HEK293 (cell line): Measurements from ENCODE around the gene TEX19.
"Not testable (repeated sequence)": the region's sequence is repeated elsewhere in the genome, so short reads cannot be mapped to it uniquely, and the experiment has no call there.

Experiments
- CTCF ChIA-PET: fragments of 350-600 bp; formaldehyde crosslinking; extraction: SDS; loops from one replicate; lab custom pipeline; 2021; ENCODE audit warnings: antibody characterized with exemption; lab: Yijun Ruan, JAX
- POLR2A ChIA-PET: fragments of 300-600 bp; formaldehyde crosslinking; extraction: SDS; loops from one replicate; lab custom pipeline; 2020; ENCODE audit warnings: antibody characterized with exemption, inconsistent platforms; lab: Yijun Ruan, JAX
- H3K27ac ChIP-seq: fragments of 200-500 bp; sonication (Bioruptor generic); 2 replicates; pipeline ENCODE4 v1.5.1; 2014; ENCODE audit warnings: low read depth, low read length, control low read depth, inconsistent platforms; ENCODE audit errors: extremely low read depth
- H3K36me3 ChIP-seq, 2 experiments: fragments of 200-500 bp in 1 of 2; sonication (Bioruptor generic) in 1 of 2; 1 replicate in 1 of 2; 2 replicates in 1 of 2; pipeline ENCODE4 v1.5.1; 2014 to 2017; ENCODE audit warnings: inconsistent platforms in 2 of 2, low read length in 2 of 2; ENCODE audit not compliant: control insufficient read depth in 2 of 2, insufficient read depth in 1 of 2
- H3K4me1 ChIP-seq: fragments of 200-500 bp; sonication (Bioruptor generic); 2 replicates; pipeline ENCODE4 v1.5.1; 2014; ENCODE audit warnings: mild to moderate bottlenecking, low read length, inconsistent platforms; ENCODE audit not compliant: control insufficient read depth, insufficient read depth
- H3K4me3 ChIP-seq: 2 replicates; pipeline ENCODE4 v1.5.1; 2011; ENCODE audit warnings: low read depth, mild to moderate bottlenecking, control low read depth, low read length, moderate library complexity
- H3K9me3 ChIP-seq: fragments of 200-500 bp; sonication (Bioruptor generic); 2 replicates; pipeline ENCODE4 v1.5.1; 2014; ENCODE audit warnings: low read depth, low read length, inconsistent platforms; ENCODE audit not compliant: control insufficient read depth, insufficient read depth
- BCL11A ChIP-seq: fragments of 450-650 bp; formaldehyde crosslinking; IDR thresholded peaks from 2 replicates; pipeline ENCODE4 v1.5.1; 2016; ENCODE audit warnings: low read depth, missing biosample characterization, missing genetic modification characterization
- YY1 ChIP-seq: fragments of 450-650 bp; formaldehyde crosslinking; IDR thresholded peaks from 2 replicates; pipeline ENCODE4 v1.5.1; 2018; ENCODE audit warnings: missing biosample characterization, missing genetic modification characterization
- YY2 ChIP-seq: fragments of 450-650 bp; formaldehyde crosslinking; IDR thresholded peaks from 2 replicates; pipeline ENCODE4 v1.5.1; 2016; ENCODE audit warnings: missing biosample characterization, missing genetic modification characterization
- ZBTB1 ChIP-seq: fragments of 450-650 bp; formaldehyde crosslinking; IDR thresholded peaks from 2 replicates; pipeline ENCODE4 v1.5.1; 2016; ENCODE audit warnings: missing biosample characterization, missing genetic modification characterization
- ZFP3 ChIP-seq: fragments of 450-650 bp; formaldehyde crosslinking; IDR thresholded peaks from 2 replicates; pipeline ENCODE4 v1.5.1; 2016; ENCODE audit warnings: low read depth, missing biosample characterization, missing genetic modification characterization
- ZIC2 ChIP-seq: fragments of 450-650 bp; formaldehyde crosslinking; IDR thresholded peaks from 2 replicates; pipeline ENCODE4 v1.5.1; 2016; ENCODE audit warnings: missing biosample characterization, missing genetic modification characterization
- ZNF292 ChIP-seq: fragments of 450-650 bp; formaldehyde crosslinking; IDR thresholded peaks from 2 replicates; pipeline ENCODE4 v1.5.1; 2016; ENCODE audit warnings: low read depth, missing biosample characterization, missing genetic modification characterization, borderline replicate concordance
- ZNF341 ChIP-seq: fragments of 450-650 bp; formaldehyde crosslinking; IDR thresholded peaks from 2 replicates; pipeline ENCODE4; 2016; ENCODE audit warnings: low read depth, missing biosample characterization, missing genetic modification characterization
- ZNF366 ChIP-seq: fragments of 450-650 bp; formaldehyde crosslinking; conservative IDR thresholded peaks from 2 replicates; pipeline ENCODE4 v1.5.1; 2016; ENCODE audit warnings: missing biosample characterization, missing genetic modification characterization
- ZNF416 ChIP-seq: fragments of 450-650 bp; formaldehyde crosslinking; IDR thresholded peaks from 2 replicates; pipeline ENCODE4 v1.5.1; 2016; ENCODE audit warnings: missing biosample characterization, missing genetic modification characterization
- ZNF549 ChIP-seq: fragments of 450-650 bp; IDR thresholded peaks from 2 replicates; pipeline ENCODE4 v1.5.1; 2018; ENCODE audit warnings: missing biosample characterization, missing genetic modification characterization, mild to moderate bottlenecking, inconsistent platforms, moderate library complexity
- ZNF555 ChIP-seq: fragments of 450-650 bp; formaldehyde crosslinking; conservative IDR thresholded peaks from 2 replicates; pipeline ENCODE4 v1.5.1; 2017; ENCODE audit warnings: missing biosample characterization, mild to moderate bottlenecking, missing genetic modification characterization, inconsistent platforms
- ZNF600 ChIP-seq: fragments of 450-650 bp; formaldehyde crosslinking; IDR thresholded peaks from 2 replicates; pipeline ENCODE4 v1.5.1; 2016; ENCODE audit warnings: missing biosample characterization, missing genetic modification characterization
- ZNF624 ChIP-seq: fragments of 450-650 bp; formaldehyde crosslinking; IDR thresholded peaks from 2 replicates; pipeline ENCODE4 v1.5.1; 2017; ENCODE audit warnings: missing biosample characterization, missing genetic modification characterization
- ZNF776 ChIP-seq: fragments of 450-650 bp; formaldehyde crosslinking; IDR thresholded peaks from 2 replicates; pipeline ENCODE4 v1.5.0; 2017; ENCODE audit warnings: missing biosample characterization, missing genetic modification characterization, borderline replicate concordance
- ZNF830 ChIP-seq: fragments of 450-650 bp; IDR thresholded peaks from 2 replicates; pipeline ENCODE4 v1.5.0; 2018; ENCODE audit warnings: missing biosample characterization, missing genetic modification characterization, low read depth, mild to moderate bottlenecking, moderate library complexity
- TF ChIP-seq, protein P1 (sequence below): fragments of 450-650 bp; formaldehyde crosslinking; IDR thresholded peaks from 2 replicates; pipeline ENCODE4 v1.5.1; 2016; ENCODE audit warnings: missing biosample characterization, missing genetic modification characterization
- TF ChIP-seq, protein P2 (sequence below): fragments of 450-650 bp; formaldehyde crosslinking; IDR thresholded peaks from 2 replicates; pipeline ENCODE4 v1.5.1; 2017; ENCODE audit warnings: missing biosample characterization, missing genetic modification characterization
- TF ChIP-seq, protein P3 (sequence below): fragments of 450-650 bp; formaldehyde crosslinking; IDR thresholded peaks from 2 replicates; pipeline ENCODE4 v1.5.1; 2016; ENCODE audit warnings: missing biosample characterization, missing genetic modification characterization

The TEX19 gene

DNA sequence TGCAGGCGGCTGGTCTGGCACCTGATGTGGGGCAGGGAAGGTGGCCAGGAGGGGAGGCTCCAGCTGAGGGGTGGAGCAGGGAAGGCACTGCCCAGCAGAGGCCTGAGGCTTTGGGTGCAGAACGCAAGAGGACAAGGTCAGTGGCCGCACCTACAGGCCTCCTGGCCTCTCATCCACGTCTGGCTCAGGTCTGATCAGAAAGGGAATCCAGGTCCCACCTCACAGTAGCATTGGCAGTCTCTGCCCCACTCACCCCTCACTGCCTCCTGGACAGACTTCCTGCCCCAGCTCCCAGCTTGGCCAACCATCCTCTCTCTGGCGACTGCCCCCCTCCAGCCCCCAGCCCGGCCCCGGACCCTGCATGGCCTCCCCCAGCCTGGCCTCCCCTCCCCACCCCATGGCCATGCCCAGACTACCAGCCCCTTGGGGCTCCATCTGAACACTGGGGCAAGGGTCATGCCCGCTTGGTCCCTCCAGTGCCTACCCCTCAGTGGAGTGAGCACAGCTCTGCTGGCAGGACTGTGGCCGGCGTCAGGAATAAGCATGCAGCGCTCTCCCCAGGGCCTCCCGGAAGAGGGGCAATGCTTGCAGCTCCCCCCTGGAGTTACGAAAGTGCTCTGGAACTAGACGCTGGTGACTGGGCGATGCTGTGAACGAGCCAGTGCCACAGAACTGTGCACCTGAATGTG is 17.1 kb downstream of the TEX19 start:
- H3K4me1 ChIP-seq = no peaks in the 10 kb centered on the region

DNA sequence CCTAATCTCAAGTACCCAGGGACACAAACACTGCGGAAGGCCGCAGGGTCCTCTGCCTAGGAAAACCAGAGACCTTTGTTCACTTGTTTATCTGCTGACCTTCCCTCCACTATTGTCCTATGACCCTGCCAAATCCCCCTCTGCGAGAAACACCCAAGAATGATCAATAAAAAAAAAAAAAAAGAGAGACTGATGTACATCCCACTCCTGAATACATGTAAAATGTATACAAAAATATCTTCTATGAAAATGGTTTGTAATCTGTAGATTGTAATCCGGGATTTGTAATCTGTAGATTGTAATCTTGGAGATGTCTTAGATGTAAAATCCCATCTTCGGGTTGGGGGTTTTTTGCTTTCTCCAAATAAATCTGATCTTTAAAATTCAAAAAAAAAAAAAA is 18.2 kb downstream of the TEX19 start:
- H3K4me3 ChIP-seq, H3K27ac ChIP-seq, H3K36me3 ChIP-seq, POLR2A ChIA-PET, CTCF ChIA-PET, H3K4me1 ChIP-seq, H3K9me3 ChIP-seq: not testable (repeated sequence)

More for the DNA sequence above, 17.1 kb downstream of the TEX19 start:
- no peaks in the 10 kb centered on the region for H3K36me3 ChIP-seq
- POLR2A ChIA-PET = no interaction called here
- peak; percentile 44; the same call in 1 of the 2 replicates for TF ChIP-seq ZNF600
- TF ChIP-seq ZNF830 (tag by site-specific recombination) = no peak
- no peaks in the 10 kb centered on the region for H3K9me3 ChIP-seq
- no peak overlapping the region for H3K4me3 ChIP-seq
- no peak overlapping the region for H3K27ac ChIP-seq
- CTCF ChIA-PET = no interaction called here

DNA sequence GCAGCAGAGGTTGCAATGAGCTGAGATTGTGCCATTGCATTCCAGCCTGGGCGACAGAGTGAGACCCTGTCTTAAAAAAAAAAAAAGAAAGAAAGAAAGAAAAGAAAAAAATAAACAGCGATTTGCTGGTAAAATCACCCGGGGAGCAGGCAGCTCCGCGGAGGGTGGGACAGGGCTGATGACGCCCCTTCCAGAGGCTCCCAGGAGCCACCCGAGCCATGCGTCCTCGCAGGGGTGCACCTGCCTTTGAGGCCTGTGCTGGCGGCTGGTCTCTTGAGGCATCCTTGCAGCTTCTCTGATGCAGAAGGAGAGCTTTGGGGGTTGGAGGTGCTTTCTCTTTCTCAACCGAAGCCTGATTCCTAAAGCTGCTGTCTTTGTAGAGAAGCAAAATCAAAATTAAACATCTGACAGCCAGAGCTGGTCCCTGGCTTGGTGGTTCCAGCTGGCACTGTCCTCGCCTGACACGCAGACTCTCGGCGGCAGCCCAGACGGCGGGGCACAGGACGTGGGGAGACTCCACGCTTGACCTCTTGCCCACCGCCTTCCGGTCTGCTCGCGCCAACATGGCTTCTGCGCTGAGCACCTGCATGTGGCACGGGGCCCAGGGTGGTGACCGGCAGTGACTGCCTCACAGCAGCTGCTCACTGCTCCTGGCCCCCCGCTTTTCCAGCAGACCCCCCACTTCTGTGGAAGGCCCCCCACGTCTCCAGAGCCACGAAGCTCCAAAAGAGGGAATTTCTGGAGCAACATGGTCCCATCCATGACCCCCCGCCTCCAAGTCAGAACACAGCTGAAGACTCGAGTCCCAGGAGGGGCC is 19.1 kb downstream of the TEX19 start:
- no peak overlapping the region for H3K4me3 ChIP-seq
- no peaks in the 10 kb centered on the region for H3K36me3 ChIP-seq
- no peaks in the 10 kb centered on the region for H3K9me3 ChIP-seq
- TF ChIP-seq, protein P1, sequence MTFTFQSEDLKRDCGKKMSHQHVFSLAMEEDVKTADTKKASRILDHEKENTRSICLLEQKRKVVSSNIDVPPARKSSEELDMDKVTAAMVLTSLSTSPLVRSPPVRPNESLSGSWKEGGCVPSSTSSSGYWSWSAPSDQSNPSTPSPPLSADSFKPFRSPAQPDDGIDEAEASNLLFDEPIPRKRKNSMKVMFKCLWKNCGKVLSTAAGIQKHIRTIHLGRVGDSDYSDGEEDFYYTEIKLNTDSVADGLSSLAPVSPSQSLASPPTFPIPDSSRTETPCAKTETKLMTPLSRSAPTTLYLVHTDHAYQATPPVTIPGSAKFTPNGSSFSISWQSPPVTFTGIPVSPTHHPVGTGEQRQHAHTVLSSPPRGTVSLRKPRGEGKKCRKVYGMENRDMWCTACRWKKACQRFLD = no peak
- TF ChIP-seq ZNF555 (tag by site-specific recombination) = no peak
- H3K4me1 ChIP-seq = no peaks in the 10 kb centered on the region
- ChIA-PET CTCF (interaction anchor here (0.7 kb wide), 1 partner anchor 12 kb away, joined by 3 read pairs; no protein-coding TSS in a partner anchor), POLR2A (interaction anchor here (0.9 kb wide), 1 partner anchor 34 kb away, joined by 3 read pairs; no protein-coding TSS in a partner anchor)
- H3K27ac ChIP-seq = no peak overlapping the region

DNA sequence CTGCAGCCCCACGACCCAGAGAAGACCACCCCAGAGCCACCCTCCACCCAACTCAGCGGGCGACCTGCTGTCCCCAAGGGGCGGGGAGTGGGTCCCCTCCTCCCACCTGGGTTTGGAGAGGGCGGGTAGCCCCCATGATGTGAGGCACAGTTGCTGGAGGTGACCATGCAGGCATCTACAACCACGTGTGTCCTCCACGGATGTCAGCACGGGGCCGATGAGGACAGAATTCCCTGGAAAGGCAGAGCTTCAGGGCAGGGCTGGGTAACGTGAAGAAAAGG is 19.6 kb downstream of the TEX19 start:
- Histone ChIP-seq H3K27ac (no peak overlapping the region), H3K9me3 (no peaks in the 10 kb centered on the region), H3K4me3 (no peak overlapping the region), H3K36me3 (no peaks in the 10 kb centered on the region), H3K4me1 (no peaks in the 10 kb centered on the region)
- ChIA-PET CTCF (no interaction called here), POLR2A (interaction anchor here (0.9 kb wide), 1 partner anchor 34 kb away, joined by 3 read pairs; no protein-coding TSS in a partner anchor)
- TF ChIP-seq, protein P2, sequence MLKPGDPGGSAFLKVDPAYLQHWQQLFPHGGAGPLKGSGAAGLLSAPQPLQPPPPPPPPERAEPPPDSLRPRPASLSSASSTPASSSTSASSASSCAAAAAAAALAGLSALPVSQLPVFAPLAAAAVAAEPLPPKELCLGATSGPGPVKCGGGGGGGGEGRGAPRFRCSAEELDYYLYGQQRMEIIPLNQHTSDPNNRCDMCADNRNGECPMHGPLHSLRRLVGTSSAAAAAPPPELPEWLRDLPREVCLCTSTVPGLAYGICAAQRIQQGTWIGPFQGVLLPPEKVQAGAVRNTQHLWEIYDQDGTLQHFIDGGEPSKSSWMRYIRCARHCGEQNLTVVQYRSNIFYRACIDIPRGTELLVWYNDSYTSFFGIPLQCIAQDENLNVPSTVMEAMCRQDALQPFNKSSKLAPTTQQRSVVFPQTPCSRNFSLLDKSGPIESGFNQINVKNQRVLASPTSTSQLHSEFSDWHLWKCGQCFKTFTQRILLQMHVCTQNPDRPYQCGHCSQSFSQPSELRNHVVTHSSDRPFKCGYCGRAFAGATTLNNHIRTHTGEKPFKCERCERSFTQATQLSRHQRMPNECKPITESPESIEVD (tag by site-specific recombination) = no peak
- no peak for TF ChIP-seq ZNF341 (tag by site-specific recombination)
- TF ChIP-seq YY1 = no peak
- no peak for TF ChIP-seq ZBTB1
- TF ChIP-seq YY2 = no peak
- no peak for TF ChIP-seq ZFP3 (tag by site-specific recombination)
- TF ChIP-seq ZNF416 (tag by site-specific recombination) = no peak
- TF ChIP-seq ZNF292 (tag by site-specific recombination) = no peak
- TF ChIP-seq ZNF366 = no peak
- TF ChIP-seq, protein P3, sequence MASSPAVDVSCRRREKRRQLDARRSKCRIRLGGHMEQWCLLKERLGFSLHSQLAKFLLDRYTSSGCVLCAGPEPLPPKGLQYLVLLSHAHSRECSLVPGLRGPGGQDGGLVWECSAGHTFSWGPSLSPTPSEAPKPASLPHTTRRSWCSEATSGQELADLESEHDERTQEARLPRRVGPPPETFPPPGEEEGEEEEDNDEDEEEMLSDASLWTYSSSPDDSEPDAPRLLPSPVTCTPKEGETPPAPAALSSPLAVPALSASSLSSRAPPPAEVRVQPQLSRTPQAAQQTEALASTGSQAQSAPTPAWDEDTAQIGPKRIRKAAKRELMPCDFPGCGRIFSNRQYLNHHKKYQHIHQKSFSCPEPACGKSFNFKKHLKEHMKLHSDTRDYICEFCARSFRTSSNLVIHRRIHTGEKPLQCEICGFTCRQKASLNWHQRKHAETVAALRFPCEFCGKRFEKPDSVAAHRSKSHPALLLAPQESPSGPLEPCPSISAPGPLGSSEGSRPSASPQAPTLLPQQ (tag by site-specific recombination) = no peak
- no peak for TF ChIP-seq BCL11A
- no peak for TF ChIP-seq ZNF549 (tag by site-specific recombination)
- TF ChIP-seq, protein P1 = no peak
- TF ChIP-seq ZNF776 (tag by site-specific recombination) = no peak
- no peak for TF ChIP-seq ZIC2 (tag by site-specific recombination)
- no peak for TF ChIP-seq ZNF624 (tag by site-specific recombination)
